Activated CD4-positive, alpha-beta T cell treated with anti-CD3 and anti-CD28 coated beads, Interleukin-2, amount 50 U/mL, for 16 hours (primary cell): ENCODE measurements around the gene NR2C2.
"Not testable (repeated sequence)": the region's sequence is repeated elsewhere in the genome, so short reads cannot be mapped to it uniquely, and the experiment has no call there.

Experiments
- DNase-seq: peaks from one replicate; pipeline ENCODE4 v3.0.0-alpha.2; 2020

NR2C2 gene

DNA sequence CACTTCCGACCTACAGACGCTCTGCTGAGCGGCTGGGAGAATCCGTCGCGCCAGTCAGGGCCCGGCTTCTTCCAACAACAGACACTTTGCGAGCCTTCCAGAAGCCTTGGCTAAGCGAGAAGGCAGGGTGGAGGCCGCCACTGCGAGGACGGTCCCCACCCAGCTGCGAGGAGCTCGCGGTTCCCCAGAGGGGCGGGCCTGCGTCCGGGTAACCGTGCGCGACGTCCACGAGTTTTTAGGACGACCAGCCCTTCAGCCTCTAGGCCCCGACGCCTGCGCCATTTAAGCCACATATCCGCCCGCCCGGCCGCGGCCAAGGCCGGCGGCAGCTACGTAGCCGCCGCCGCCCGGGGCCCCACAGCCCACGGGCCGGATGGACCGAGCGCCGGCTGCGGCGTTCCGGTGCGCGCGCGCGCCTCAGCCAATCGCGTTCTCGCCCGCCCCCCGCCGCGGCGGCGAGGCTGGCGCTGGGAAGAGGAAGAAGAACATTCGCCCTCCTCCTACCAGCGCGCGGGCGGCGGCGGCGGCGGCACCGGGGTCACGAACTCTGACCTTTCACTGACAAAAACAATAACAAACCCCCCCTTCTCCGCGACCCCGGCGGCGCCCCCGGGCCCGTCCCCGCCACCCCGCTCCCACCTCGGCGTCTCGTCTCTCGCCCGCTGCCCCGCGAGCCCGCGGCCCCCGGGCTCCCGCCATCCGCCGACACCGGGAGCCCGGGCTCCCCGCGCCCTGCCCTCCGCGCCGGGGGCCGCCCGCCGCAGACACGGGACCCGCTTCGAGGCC, at the start of gene NR2C2:
TSS of gene NR2C2 (plus strand) at position 484 of the 786 bp plus-strand sequence. CDS start 56,332 bp downstream, outside the sequence.
- peak; percentile 88 for DNase-seq

DNA sequence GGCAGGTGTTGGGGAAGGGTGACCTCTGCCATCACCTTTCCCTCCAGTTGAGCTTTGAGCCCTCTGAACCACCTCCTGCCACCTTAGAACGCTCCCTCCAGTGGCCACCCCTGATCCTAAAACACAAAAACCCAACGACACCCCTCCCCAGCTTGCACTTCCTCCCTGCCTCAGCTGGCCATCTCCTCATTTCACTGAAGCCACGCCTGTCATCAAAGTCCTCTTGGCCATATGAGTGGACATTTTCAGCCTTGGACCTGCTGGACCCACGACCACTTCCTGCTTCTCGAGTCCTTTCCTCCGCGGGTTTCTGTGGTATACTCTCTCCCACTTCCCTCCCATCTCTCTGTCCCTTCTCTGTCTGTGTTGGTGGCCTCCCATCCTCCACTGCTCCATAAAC, 48.5 kb upstream of the NR2C2 start:
- DNase-seq, result no peak

DNA sequence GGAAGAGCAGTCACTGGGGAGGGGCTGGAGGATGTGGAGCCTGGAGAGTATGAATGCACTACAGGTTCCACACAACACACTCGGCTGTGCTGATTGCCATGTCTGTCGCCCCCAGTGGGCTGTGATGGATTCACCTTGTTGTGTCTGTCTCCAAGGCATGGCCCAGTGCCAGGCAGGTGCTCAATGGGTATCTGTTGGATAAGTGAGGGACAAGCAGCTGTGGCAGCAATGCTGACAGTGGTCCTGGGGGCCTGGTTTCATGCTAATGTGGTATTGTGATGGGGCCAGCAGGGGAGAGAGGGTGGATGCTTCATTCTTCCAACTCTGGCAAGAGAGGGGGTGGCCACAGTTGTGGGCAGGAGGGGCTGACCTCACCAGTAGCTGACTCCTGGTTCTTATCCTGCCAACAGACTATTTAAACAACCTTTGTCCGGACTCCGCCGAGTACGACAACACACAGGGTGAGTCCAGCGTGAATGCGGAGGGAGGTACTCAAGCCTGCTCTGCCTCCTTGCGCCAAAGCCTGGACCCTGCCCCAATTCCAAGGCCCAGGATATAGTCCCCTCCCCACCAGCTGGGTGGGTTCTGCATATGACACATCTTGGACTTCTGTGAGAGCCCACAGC, 47.3 kb upstream of the NR2C2 start:
- no peak for DNase-seq

DNA sequence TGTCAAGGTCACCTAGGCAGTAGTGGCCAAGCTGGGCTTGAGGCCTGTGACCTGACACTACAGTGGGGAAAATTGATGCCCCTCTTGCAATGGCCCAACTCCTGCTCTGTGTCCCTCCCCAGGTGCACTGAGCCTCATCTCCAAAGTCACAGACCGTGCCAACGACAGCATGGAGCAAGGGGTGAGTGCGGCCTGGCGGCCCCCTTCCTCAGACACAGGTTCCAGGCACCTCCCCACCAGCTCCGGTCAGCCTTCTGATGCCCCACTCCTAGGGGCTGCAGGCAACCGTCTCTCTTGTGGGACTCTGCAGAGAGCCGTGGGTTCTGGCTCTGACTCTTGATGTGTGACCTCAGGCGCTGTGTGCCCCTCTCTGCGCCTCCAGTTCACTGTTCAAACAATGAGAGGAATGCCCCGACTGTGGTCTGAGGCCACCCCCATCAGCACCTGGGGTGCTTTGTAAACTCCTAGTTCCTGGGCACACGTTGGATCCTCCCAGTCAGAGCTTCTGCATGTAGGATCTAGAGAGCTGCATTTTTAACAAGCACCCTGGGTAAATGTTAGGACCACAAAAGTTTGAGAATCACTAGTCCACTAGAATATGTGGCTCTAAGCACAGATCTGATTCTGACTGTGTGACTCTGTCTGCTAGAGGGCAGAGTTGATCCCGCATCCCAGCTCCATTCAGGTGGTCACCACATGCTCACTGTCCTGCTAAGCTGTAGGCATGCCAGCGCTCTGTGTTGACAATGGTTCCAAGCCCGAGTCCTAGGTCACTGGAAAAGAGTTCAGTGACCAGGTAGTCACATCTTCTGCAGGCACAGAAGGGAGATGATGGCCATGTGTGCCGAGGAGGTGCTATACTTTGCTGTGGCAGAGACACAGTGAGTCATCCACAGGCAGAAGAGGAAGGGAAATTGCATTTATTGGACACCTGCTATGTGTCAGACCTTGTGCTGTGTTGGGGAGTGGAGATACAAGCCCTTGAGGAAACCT, 46.2 kb upstream of the NR2C2 start:
- no peak for DNase-seq

DNA sequence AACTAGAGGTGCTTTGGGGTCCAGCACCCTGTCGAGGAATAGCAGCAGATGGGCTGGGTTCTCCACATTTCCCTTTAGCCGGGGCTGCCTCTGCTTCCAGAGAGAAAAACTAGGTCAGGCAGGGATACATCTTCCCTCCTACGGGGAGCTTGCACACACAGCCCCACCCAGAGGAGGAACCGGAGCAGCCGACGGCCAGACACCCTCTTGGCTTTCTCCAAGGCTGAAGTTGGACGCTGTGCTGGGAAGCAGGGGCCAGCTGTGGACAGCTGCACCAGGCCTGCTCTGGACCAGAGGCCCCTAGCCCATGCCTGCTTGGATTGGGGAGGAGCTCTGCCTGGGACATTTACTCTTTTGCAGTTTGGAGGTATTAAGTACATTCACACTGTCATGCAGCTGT, 44.7 kb upstream of the NR2C2 start:
- no peak for DNase-seq

DNA sequence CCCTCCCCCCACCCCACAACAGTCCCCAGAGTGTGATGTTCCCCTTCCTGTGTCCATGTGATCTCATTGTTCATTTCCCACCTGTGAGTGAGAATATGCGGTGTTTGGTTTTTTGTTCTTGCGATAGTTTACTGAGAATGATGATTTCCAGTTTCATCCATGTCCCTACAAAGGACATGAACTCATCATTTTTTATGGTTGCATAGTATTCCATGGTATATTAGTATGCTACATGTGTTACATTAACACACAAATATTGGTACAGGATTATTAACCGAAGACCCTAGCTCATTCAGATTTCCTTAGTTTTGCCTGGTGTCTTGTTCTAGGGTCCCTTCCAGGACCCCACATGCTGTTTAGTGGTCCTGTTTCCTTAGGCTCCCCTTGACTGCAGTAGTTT, 43.9 kb upstream of the NR2C2 start:
- DNase-seq, result not testable (repeated sequence)

GRCh38 chr3:14905055-14905657, 42.2 kb upstream of the NR2C2 start:
- DNase-seq, result no peak

GRCh38 chr3:14906355-14906971, 40.9 kb upstream of the NR2C2 start:
- no peak for DNase-seq

DNA sequence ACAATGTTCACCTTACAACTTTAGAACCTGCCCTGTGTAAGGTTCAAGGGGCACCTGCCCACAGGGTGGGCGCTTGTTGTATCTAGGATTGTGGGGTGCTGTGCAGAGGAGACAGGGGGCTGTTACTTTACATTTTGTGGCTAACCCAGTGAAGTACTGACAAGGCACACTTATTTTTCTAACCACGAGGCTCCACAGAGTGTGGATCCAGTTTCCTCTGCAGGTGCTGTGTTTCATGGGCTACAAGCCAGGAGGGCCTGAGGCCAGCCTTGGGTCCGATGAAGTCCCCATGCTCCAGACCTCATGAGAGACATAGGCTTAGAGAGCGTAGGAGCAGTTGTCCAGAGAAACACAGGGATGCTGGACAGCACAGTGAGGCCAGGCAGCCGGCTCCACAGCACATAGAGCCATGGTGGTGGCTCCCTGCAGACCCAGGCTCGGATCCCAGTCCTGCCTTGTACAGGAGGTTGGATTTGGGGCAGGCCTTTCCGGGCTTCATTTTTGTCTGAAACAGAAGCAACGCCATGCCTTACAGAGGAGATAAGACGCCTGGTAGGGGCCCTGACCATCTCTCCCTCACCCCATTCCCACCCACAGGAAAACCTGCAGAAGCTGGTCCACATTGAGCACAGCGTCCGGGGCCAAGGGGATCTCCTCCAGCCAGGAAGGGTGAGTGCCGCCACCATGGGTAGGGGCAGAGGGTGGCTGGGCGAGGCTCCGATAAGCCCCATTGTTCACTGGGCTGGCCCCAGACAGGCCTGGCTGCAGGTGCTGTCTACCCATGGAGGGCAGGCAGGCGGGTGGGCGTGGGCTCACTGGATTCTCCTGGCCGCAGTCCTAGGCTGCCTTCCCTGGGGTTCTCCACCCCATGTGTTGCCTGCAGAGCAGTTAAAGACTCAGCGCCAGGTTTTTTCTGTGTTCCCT, 40.1 kb upstream of the NR2C2 start:
- DNase-seq, result no peak

DNA sequence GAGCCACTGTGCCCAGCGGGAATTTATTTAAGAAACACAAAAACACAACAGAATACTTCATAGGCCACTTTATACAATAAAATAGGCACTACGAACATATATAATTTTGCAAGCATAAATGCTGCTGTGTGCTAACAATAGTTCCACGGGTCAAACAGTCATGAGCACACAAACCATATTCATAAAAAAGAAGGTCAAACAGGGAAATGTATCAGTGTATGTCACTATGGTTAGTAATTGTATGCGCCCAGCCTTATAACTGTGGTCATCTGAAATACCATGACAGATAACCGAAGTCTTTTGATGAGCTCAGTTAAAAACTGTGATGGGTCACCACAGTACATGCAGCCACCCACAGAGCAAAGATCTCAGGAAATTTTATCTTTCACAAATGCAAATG, 38.1 kb upstream of the NR2C2 start:
- no peak for DNase-seq

GRCh38 chr3:14911651-14912050, 35.7 kb upstream of the NR2C2 start:
- no peak for DNase-seq

GRCh38 chr3:14913071-14913925, 34.1 kb upstream of the NR2C2 start:
- DNase-seq, result no peak

- DNase-seq, result no peak
These were observed 33.2 kb upstream of the NR2C2 start for GRCh38 chr3:14913926-14914778.

- DNase-seq, result no peak
These were observed 32.6 kb upstream of the NR2C2 start for GRCh38 chr3:14914779-14915117.

GRCh38 chr3:14915636-14916222, 31.7 kb upstream of the NR2C2 start:
- DNase-seq, result no peak

DNA sequence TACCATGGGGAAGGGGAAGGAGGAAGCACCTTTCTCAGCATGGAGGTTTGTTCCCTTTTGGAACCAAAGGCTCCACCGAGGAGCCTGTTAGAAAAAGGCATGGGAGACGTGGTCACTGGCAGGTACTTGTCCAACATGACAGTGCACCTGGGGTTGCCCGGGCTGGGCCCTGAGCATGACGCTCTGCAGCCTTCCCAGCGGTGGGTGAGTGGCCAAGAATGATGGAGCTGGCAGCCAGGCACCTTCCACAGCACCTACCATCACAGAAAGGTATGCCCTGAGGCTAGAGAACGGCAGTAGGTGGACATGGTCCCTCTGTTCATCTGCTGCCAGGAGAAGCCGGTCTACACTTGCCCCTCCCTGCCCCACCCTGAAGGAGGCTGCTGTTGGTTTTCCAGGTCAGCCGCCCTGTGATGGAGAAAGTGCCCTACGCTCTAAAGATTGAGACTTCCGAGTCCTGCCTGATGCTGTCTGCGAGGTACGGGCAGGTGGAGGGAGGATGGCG, 29.0 kb upstream of the NR2C2 start:
- DNase-seq, result no peak

DNA sequence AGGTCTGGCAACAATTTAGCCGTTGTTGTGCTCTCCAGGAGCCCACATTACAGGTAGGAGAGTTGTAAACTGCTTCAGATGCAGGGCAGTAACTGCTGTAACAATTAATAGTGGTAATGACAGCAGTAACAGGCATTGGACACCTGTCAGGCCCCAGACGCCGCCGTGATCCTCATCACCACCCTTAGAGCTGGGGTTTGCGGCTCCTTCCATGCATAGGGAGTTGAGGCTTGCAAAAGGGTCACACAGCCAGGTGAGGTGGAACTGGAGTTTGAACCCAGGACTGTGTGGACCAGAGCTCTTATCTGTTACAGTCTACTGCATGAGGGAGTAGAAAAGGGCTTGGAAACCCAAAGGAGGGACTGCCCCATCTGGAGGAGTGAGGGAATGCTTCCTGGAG, 26.8 kb upstream of the NR2C2 start:
- no peak for DNase-seq

GRCh38 chr3:14921034-14921616, 26.3 kb upstream of the NR2C2 start:
- peak; percentile 78 for DNase-seq
